Measurements from ENCODE around the gene NIP7.

Gene NIP7

GRCh38 chr16:69386596-69386995 lies 47.0 kb downstream of the NIP7 start:
- no peak overlapping the region for H3K4me3 ChIP-seq (ENCODE audit: low read depth, low read length)
- no peak for TF ChIP-seq CTCF (IDR thresholded peaks at IDR 0.05; ENCODE audit: low read depth, low read length)
